ENCODE measurements around the gene SLC22A17. TPM values are rescaled to one million over a fixed set of nuclear protein-coding genes. Genes with fewer than 3 reads are reported as not detected.
"Not testable (repeated sequence)": the region's sequence is repeated elsewhere in the genome, so short reads cannot be mapped to it uniquely, and the experiment has no call there.

Gene SLC22A17
- total and polyA plus RNA-seq, 10 of the 15 experiments (the other 5 are each of a cell fraction or from before 2014, with no cell fraction given), result not detected

- POLR2A ChIA-PET; H3K79me2 ChIP-seq (ENCODE audit: control insufficient read depth, insufficient read depth, low read length); H2AFZ ChIP-seq (ENCODE audit: control insufficient read depth, low read depth, low read length); H3K4me3 ChIP-seq; SMC1A ChIA-PET (ENCODE audit: uncharacterized antibody, unreplicated experiment); intact Hi-C loops (cut with micrococcal nuclease; ENCODE audit: unreplicated experiment); H3K9ac ChIP-seq (ENCODE audit: control insufficient read depth, insufficient read depth, low read length); H3K4me2 ChIP-seq (ENCODE audit: control insufficient read depth, insufficient read depth); H4K20me1 ChIP-seq (ENCODE audit: control insufficient read depth, insufficient read depth); in situ Hi-C loops (cut with MboI); CTCF ChIA-PET; H3K27me3 ChIP-seq (replicated peaks in 1 of 2; ENCODE audit: control insufficient read depth in 2 of 2, insufficient read depth in 2 of 2, low read length in 1 of 2); H3K27ac ChIP-seq (ENCODE audit: control insufficient read depth, insufficient read depth); BruUV-seq (replicated peaks); H3K4me1 ChIP-seq (ENCODE audit: control insufficient read depth, insufficient read depth, low read length); H3K9me3 ChIP-seq (replicated peaks; ENCODE audit: control insufficient read depth, insufficient read depth, low read length); H3K36me3 ChIP-seq (ENCODE audit: control insufficient read depth in 2 of 2, insufficient read depth in 2 of 2, low read length in 1 of 2); RAD21 ChIA-PET (ENCODE audit: unreplicated experiment); ATAC-seq; DNase-seq (ENCODE audit: low read depth, low spot score): not testable (repeated sequence)
- WGBS (ENCODE audit: insufficient coverage, insufficient replicate concordance, low lambda C conversion rate, missing lambda C conversion rate), result 33% methylated on average over 16 of the region's 16 CpGs
- peak; percentile 75 for FAIRE-seq
- peak; percentile 50 for TF ChIP-seq SPI1 (IDR thresholded peaks at IDR 0.05; ENCODE audit: borderline replicate concordance, insufficient read depth, low read depth, low read length)
These were observed 47.9 kb upstream of the SLC22A17 start for GRCh38 chr14:23400496-23401149.

GRCh38 chr14:23399591-23399990 lies 46.9 kb upstream of the SLC22A17 start:
- H4K20me1 ChIP-seq (ENCODE audit: control insufficient read depth, insufficient read depth), result no peaks in the 10 kb centered on the region
- WGBS (ENCODE audit: insufficient coverage, insufficient replicate concordance, low lambda C conversion rate, missing lambda C conversion rate), result 15% methylated on average over 6 of the region's 6 CpGs
- ATAC-seq (no peak), DNase-seq (ENCODE audit: low read depth, low spot score) (no peak), FAIRE-seq (no peak)
- H3K9ac ChIP-seq (ENCODE audit: control insufficient read depth, insufficient read depth, low read length), result no peak overlapping the region
- no peak overlapping the region for H3K27ac ChIP-seq (ENCODE audit: control insufficient read depth, insufficient read depth)
- CTCF ChIA-PET, result no interaction called here
- intact Hi-C loops (cut with micrococcal nuclease; ENCODE audit: unreplicated experiment), result no loop called here
- H3K27me3 ChIP-seq (replicated peaks in 1 of 2; ENCODE audit: control insufficient read depth in 2 of 2, insufficient read depth in 2 of 2, low read length in 1 of 2), result no peaks in the 10 kb centered on the region; a peak in 2 of 4 replicates
- in situ Hi-C loops (cut with MboI), result no loop called here
- H3K4me3 ChIP-seq, result no peak overlapping the region
- no TSS peak for BruUV-seq (replicated peaks)
- H3K9me3 ChIP-seq (replicated peaks; ENCODE audit: control insufficient read depth, insufficient read depth, low read length), result no peaks in the 10 kb centered on the region
- SMC1A ChIA-PET (ENCODE audit: uncharacterized antibody, unreplicated experiment), result no interaction called here
- no peak overlapping the region for H2AFZ ChIP-seq (ENCODE audit: control insufficient read depth, low read depth, low read length)
- H3K4me1 ChIP-seq (ENCODE audit: control insufficient read depth, insufficient read depth, low read length), result no peaks in the 10 kb centered on the region
- POLR2A ChIA-PET, result no interaction called here
- H3K4me2 ChIP-seq (ENCODE audit: control insufficient read depth, insufficient read depth), result no peak overlapping the region
- H3K79me2 ChIP-seq (ENCODE audit: control insufficient read depth, insufficient read depth, low read length), result no peaks in the 10 kb centered on the region
- RAD21 ChIA-PET (ENCODE audit: unreplicated experiment), result no interaction called here
- no peaks in the 10 kb centered on the region for H3K36me3 ChIP-seq (ENCODE audit: control insufficient read depth in 2 of 2, insufficient read depth in 2 of 2, low read length in 1 of 2)
- TF ChIP-seq LARP7 (IDR thresholded peaks at IDR 0.05) (no peak), SMAD1 (IDR thresholded peaks at IDR 0.05; ENCODE audit: low read depth, partially characterized antibody) (no peak), BCL3 (IDR thresholded peaks at IDR 0.05; ENCODE audit: borderline replicate concordance, insufficient read depth, low read depth, low read length, poor library complexity, severe bottlenecking) (no peak), ZBTB40 (IDR thresholded peaks at IDR 0.05; ENCODE audit: borderline replicate concordance) (no peak), RAD21 (IDR thresholded peaks at IDR 0.05; ENCODE audit: insufficient read depth, low read depth, low read length) (no peak), MEF2A (IDR thresholded peaks at IDR 0.05; ENCODE audit: insufficient read depth, low read depth, low read length) (no peak), CTCF (IDR thresholded peaks at IDR 0.05 in 2 of 3, conservative IDR thresholded peaks at IDR 0.05 in 1 of 3; ENCODE audit: control insufficient read depth in 2 of 3, extremely low read depth in 1 of 3, insufficient read depth in 1 of 3, low read depth in 3 of 3, low read length in 3 of 3) (no peak), ATF7 (IDR thresholded peaks at IDR 0.05; ENCODE audit: low read depth) (no peak)
